HG03064 (cell line): ENCODE data around the gene KNDC1.
"Not testable (repeated sequence)": the region's sequence is repeated elsewhere in the genome, so short reads cannot be mapped to it uniquely, and the experiment has no call there.

Source experiments
- ATAC-seq: cut with Tn5 transposase; IDR thresholded peaks from one replicate; pipeline ENCODE4 v1.9.1; 2021; ENCODE audit warnings: low read depth; ENCODE audit not compliant: unreplicated experiment

Gene KNDC1

DNA sequence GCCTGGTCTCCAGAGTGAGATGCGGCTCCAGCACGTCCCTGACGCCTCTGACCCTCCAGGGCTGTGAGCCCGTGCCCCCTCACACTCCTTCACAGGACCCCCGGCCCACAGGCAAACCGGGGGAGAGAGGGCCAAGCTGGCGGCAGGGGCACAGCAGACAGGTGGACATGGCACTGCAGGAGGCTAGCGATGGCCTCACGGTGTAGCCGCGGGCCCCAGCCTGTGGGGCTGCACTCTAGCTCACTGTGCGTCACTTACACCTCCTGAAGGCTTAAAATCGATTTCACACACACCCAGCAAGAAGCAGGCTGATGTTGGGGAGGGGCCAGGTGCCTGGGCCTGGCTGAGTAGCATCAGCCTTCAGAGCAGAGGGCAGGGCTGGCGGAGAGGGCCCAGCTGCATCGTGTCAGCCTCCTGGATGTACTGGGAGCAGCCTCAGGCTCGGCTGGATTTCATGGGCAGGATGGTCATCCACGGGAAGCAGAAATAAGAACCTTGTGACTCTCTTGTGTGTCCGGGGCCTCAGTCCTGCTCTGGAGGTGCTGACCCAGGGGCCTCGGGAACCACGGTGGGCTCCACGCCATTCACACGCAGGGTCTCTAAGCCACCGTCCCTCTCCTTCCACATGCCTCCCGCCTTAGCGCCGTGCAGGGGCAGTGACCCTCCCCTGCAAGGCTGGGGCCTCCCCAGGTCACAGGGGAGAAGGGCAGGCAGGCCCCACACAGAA, 19.4 kb upstream of the KNDC1 start:
- no peak for ATAC-seq

DNA sequence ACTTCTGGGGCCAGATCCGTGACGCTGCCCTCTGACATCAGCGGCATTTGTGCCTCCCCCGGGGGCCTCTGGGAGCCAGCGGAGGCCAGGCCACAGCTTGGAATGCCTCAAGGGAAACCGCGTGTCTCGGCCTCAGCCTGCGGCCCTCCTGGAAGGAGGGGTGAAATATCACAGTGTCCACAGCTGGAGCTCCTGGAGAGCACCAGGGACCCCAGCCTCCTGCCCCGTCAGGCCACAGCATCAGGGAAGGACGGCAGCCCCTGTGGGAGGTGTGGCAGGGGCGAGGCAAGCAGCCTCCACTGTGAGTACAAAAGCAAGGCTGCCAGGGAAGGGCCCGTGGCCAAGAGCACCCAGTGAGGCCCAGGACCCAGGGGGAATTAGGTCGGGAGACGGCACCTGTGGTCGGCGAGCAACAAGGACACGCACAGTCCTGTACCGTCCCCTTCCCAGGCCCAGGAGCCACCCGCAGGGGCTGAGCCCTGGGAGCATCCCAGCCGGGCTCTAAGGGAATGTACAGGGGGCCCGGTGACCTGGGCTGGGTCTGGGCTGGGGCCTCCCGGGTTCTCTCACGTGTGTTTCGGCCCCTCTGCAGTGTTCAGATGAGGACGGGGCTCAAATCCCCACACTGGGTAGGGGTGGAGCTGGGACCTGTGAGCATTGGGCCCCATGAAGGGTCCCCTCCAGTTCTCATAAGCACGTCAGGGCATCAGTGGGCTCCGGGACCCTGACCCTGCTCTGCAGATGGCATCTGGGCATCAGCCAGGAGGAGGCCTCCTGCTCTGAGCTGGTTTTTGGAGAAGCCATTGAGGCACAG, 18.7 kb upstream of the KNDC1 start:
- no peak for ATAC-seq

DNA sequence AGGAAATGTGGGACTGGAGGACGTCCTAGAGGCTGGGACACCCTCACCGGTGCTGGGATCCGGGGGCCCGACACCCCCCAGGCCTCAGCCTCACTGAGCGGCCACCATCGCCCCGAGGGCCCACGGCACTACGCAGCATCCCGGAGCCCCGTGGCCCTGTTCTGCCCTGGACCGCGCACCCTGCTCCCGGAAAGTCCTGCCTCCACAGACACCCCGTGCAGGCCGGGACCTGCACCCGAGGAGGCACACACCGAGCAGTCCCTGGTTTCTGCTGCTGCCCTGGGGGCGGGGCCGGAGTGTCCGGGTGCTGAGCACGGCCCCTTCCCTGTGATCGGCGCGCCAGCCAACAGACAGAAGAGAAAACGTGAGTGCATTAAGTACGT, 18.1 kb upstream of the KNDC1 start:
- ATAC-seq = no peak

DNA sequence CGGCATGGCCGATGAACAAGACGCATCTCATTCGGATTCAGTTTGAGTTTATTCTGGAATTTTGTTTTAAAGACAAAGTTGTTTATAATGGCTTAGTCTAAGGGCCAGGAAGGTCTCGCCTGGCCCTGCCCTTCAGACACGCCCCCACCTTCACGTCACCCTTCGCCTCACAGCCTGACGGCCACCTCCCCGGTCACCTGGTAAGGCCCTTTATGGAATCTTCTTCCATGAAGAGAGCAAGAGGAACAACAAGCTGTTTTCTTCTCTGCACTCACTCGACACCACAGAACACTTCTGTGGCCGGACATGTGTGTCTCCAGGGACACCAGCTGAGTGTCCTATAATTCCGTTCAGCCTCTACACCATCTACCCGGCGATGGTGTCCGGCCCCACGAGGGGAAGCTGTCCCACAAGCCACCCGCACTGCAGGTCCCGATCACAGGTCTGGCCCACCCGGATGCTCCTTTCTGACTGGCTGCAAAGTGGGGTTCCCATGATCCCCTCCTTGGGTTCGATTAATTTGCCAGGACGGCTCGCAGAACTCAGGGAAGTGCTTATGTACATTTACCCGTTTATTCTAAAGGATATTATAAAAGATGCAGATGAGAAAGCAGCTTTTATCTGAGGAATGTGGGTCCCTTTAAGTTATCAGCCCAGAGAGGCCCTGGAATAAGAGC, 17.4 kb upstream of the KNDC1 start:
- ATAC-seq = no peak

DNA sequence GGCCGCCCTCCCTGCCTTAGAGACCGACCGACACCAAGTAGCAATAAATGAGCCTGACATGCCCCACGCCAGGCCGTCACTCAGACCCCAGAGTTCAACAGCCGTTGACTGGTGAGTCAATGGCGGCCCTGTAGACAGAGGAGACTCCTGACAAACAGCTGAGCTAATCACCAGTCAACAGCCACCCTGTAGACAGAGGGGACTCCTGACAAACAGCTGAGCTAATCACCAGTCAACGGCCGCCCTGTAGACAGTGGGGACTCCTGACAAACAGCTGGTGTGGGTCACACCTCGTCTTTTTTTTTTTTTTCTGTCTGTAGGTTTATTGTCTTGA, 16.9 kb upstream of the KNDC1 start:
- no peak for ATAC-seq

DNA sequence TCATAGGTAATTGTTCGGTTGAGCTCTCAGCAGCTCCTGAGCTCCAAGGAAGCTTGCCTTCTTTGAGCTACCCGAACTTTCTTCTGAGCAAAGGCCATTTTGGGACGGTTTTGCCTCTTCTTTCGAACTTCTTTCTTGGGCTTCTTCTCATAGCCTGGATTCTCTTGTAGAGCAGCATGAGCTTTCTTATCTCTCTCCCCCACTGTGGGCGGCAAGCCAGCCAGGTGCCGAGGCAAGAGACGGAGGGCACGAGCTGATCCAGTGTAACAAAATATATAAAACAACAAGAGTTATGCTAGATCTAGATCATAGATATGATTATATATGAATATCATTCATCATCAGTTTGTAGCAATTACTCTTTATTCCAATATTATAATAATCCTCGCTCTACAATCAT, 16.5 kb upstream of the KNDC1 start:
- ATAC-seq = no peak

DNA sequence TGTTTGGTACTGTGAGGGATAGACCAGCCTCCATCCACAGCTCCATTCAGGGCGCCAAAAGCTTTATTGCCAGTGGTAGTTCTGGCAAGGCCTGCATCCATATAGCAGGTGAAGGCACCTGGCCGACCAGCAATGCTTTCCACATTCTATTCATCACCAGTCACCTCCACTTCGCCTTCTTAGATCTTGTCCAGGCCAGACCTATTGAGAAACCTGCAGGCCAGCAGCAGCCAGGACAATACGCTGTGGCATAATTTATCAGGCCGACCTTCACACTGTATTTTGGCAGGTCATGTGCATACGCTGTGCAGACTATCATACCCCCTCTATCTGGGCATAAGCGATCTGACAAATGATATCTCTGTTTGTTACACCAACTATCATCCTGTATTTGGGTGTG, 15.2 kb upstream of the KNDC1 start:
- no peak for ATAC-seq

DNA sequence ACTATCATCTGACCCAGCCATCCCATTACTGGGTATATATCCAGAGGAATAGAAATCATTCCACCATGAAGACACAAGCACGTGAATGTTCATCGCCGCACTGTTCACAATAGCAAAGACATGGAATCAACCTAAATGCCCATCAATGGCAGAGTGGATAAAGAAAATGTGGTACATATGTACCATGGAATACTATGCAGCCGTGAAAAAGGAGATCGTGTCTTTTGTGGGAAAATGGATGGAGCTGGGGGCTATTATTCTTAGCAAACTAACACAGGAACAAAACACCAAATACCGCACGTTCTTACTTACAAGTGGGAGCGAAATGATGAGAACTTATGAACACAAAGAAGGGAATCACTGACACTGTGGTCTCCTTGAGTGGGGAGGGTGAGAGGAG, 9.8 kb upstream of the KNDC1 start:
- ATAC-seq = no peak

DNA sequence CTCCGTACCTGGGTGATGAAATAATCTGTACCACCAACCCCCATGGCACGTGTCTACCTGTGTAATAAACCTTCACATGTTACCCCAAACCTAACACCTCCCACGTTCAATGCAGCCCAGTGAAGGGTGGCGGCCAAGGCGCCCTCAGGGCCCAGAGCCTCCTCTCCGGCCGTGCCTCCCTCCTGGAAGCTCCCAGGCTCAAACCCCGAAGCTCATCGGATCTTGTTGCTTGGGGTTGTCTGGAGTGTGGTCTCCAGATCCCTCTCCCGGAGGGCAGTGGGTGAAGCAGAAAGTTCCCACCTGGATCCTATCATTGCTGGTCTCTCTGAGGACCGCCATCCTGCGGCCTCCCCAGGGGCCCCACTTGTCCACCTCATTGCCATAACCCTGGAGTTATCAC, 9.4 kb upstream of the KNDC1 start:
- no peak for ATAC-seq

DNA sequence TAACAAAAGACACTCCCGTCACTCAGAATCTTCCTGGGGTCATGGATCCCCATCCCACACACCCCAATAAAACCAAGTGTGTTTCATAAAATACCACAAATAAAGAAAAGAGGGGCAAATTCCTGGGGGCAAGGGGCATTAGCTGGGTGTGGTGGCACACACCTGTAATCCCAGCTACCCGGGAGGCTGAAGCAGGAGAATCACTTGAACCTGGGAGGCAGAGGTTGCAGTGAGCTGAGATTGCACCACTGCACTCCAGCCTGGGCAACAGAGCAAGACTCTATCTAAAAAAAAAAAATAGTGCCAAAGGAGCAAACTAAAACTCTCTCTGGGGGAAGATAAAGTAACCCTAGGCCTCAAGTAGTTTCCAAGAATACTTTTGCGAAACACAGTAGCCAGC, 8.9 kb upstream of the KNDC1 start:
- not testable (repeated sequence) for ATAC-seq

DNA sequence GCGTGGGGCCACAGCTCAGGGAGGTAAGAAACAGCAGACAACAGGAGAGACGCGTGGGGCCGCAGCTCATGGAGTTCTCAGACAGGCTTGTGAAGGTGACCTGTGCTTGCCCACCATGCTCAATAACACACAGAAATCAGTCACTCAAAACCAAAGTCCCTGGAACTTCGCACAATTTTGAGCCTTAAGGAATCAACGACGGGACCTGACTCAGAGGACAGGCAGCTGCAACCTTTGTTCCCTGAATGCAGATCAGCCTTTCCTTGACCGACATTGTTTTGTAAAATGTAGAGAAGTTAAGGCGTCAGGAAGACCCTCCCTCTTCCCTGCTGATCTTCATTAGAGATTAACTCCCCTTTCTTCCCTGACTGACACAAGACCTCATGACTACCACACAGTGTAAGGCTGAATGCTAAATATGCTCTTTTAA, 8.5 kb upstream of the KNDC1 start:
- no peak for ATAC-seq

DNA sequence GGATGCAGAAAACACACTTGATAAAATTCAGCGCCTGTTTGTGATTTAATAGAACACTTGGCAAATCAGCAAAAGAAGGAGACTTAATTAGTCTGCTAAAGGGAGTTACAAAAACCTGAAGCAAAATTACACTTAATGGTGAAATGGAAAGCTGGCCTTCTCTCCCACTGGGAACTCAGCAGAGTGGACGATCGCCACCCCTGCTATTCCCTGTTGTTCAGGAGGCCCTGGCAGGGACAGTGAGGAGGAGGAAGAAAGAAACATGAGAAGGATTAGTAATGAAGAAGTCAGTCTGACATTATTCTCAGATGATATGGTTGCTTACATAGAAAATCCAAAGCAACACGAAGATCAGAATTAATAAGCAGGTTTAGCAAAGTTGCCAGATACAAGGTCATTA, 5.6 kb upstream of the KNDC1 start:
- no peak for ATAC-seq

DNA sequence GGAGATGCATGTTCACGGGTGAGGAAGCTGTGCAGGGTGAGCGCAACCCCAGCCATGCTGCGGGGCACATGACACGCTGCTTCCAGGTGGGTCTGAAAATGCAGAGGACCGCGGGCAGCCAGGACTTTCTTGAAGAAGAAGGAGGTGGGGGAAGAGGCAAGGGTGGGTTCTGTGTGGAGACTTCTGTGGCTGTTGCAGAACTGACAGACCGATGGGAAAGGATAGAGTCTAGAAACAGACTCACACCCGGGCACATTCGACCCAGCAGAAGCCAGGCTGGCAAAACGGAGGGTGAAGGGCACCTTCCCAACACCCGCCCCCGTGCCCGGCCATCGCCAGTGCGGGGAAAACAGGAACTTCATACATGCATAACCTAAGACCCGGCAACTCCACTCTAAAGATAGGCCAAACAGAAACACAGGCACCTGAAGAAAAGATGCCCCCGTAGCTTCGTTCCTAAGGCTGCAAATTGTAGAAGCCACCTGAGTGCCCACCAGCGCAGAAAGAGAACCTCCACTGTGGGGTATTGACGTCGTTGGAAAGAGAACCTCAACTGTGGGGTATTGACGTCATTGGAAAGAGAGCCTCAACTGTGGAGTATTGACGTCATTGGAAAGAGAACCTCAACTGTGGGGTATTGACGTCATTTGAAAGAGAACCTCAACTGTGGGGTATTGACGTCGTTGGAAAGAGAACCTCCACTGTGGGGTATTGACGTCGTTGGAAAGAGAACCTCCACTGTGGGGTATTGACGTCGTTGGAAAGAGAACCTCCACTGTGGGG, 4.8 kb upstream of the KNDC1 start:
- ATAC-seq = no peak

DNA sequence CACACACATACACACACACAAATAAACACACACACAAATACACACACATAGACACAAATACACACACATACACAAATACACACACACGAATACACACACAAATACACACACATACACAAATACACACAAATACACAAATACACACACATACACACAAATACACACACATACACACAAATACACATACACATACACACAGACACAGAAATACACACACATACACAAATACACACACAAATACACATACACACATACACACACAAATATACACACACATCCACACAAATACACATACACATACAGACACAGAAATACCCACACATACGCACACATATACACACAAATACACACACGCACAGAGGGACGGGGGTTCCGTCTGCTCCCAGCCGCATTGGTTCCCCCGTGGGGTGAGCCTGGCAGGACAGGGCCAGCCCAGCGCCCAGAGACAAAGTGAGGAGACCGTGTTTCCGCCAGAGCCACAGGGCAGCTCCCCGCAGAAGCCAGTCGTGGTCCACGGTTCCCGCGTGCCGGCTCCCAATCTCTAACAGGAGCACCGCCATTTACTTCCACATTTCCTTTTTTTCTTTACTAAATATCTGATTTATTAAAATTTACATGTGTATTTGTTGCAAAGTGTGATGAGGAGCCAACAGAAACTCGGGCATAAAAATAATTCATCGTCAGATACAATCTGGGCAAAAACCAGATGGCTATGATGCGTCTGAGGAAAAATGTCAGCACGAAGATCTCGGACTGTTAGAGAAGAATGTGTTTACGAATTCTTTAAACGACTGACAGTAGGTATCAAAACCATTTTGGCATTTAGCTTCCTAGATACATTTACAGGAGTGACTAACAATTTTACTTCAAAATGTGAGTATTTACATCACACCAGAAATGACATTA, 3.1 kb upstream of the KNDC1 start:
- no peak for ATAC-seq

DNA sequence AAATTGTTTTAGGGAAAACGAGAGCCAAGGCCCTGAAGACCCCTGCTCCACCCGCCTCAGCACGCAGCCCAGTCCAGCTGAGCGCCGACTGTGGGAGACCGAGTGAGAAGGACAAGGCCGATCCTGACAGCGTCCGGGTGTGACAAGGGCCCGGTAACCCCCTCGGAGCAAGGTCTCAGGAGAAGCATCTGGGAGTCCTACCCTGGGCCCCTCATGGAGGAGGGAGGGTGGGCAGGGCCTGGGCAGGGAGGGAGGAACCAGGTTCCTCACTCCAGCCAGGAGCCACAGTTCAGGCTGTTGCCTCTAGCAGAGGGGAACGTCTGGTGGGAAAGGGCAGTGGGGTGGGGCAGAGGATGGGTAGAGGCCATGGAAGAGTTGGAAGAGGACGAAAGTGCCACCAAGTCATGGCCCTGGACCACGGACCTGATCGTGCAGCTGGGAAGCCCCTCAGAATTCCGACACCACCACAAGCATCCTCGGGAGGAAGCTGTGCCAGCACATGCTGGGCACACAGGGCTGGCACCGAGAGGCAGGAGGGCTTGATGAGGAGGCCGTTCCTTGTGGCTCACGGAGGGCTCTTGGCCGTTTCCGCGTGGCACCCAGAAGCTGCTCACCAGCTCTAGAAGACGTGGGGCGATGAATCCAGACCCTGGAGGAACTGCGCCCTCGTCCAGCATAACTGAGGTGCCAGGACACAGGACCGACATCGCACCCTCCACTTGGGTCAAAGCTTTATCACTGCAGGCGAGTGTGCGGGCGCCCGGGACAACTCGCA, 2.2 kb upstream of the KNDC1 start:
- no peak for ATAC-seq

DNA sequence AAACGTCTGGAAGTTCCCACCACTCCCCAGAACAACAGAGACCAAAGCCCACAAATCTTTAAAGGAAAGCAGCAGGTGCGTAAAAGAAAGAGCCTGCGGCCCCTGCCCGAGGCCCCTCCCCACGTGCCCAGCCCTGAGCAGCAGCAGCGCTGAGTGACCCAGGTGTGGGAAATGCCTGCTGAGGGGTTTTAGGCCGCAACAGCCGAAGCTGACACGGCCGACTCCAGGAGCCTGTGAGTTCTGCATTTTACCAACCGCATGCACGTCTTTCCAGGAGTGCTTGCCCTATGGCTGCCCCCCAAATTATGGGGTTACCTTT, 1.6 kb upstream of the KNDC1 start:
- no peak for ATAC-seq

DNA sequence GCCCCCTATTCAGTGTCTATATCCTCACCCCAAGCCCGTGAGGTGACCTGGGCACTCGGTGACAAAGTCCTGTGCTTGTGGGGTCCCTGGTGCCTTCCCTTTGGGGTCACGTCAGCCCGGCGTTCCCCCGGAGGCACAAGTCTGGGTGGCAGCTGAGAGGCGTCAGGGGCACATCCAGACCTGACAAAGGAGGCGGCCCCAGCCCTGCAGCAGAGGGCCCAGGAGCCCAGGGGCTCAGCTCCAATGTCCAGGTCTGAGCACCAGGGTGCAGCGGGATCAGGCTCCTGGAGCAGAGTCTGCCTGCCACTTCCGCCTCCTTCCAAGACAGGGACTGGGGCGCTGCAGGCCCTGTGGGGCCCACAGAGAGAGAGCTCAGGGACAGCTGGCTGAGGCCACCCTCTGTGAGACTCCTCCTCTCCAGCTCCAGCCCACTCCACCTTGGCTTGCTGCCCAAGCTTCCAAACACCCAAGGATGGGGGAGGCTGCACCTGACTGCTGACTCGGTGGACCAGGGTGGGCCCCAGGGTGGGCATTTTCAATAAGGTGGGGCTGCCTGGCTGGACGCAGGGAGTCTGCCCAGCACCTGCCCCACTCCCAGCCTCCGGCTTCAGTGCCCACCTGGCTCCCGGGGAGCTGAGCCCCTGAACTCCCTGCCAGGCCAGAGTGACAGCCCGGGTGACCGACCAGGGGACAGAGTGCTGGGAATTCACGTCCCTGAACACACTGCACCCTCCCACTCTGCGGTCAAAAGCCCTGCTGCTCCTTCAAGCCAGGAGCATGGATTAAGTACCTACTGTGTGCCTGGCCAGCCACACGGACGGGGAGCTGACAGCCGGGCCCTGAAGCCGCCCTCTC, 1.0 kb upstream of the KNDC1 start:
- no peak for ATAC-seq

DNA sequence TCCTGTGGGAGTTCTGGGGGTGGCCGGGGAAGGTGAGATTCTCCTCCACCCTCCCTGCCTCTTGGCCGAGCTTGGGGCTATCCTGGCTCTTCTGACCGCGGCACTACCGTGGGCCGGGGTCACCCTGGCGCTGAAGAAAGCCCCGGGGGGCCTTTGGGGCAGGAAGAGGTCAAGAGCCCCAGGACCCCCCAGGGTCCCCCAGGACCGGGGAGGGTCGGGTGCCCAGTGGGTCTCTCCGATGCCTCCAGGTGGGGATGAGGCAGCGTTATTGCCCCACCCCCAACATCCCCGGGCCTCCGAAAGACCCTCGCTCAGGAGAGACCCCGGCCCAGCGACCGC, 439 bp upstream of the KNDC1 start:
- no peak for ATAC-seq
